Spleen (tissue), 7 donors: ENCODE results near the gene SERPINI2.

ENCODE experiments used
- CTCF ChIP-seq, 11 experiments: fragments of 200-600 bp in 7 of 11; fragments of 450-650 bp in 4 of 11; sonication (generic) in 4 of 11; IDR thresholded peaks in 8 of 11; conservative IDR thresholded peaks in 3 of 11; 1 replicate in 7 of 11; 2 replicates in 4 of 11; pipeline versions ENCODE4 v1.4.0 to v1.8.0; 2016 to 2021; ENCODE audit warnings: antibody characterized with exemption in 11 of 11, inconsistent platforms in 4 of 11, mild to moderate bottlenecking in 1 of 11
- POLR2A ChIP-seq, 3 donors: fragments of 450-650 bp; IDR thresholded peaks; one replicate each; pipeline ENCODE4 v1.5.1; 2017; ENCODE audit warnings: antibody characterized with exemption in 3 of 3, mild to moderate bottlenecking in 1 of 3
- donor health status: DM: no; HTN: no; CAD: no; lungs with moderate emphysema.
- donor health status: DM: no; HTN: no; CAD: no.
- donor health status: DM: no; HTN: no; CAD: no.

- TF ChIP-seq POLR2A (IDR thresholded peaks at IDR 0.05) (no peak), CTCF (IDR thresholded peaks at IDR 0.05 in 8 of 11, conservative IDR thresholded peaks at IDR 0.05 in 3 of 11) (no peak)
Measured at GRCh38 chr3:167484551-167484950, 10.7 kb upstream of the SERPINI2 start.
